HG02623 (cell line): ENCODE data around the gene DNAAF5.
"Not testable (repeated sequence)": the region's sequence is repeated elsewhere in the genome, so short reads cannot be mapped to it uniquely, and the experiment has no call there.

Source experiments
- ATAC-seq: cut with Tn5 transposase; IDR thresholded peaks from one replicate; pipeline ENCODE4 v1.9.1; 2021; ENCODE audit warnings: moderate library complexity; ENCODE audit not compliant: unreplicated experiment

The DNAAF5 gene

GRCh38 chr7:780081-780480 lies 53.6 kb downstream of the DNAAF5 start:
- ATAC-seq: no peak

- ATAC-seq: no peak
Observed at GRCh38 chr7:780516-780915, 54.0 kb downstream of the DNAAF5 start.

GRCh38 chr7:781186-781849 lies 54.8 kb downstream of the DNAAF5 start:
- no peak for ATAC-seq

GRCh38 chr7:781936-782529 lies 55.5 kb downstream of the DNAAF5 start:
- no peak for ATAC-seq

GRCh38 chr7:782718-783449 lies 56.4 kb downstream of the DNAAF5 start:
- no peak for ATAC-seq

GRCh38 chr7:783556-784490 lies 57.3 kb downstream of the DNAAF5 start:
- ATAC-seq: no peak

- no peak for ATAC-seq
Observed at GRCh38 chr7:784971-785370, 58.5 kb downstream of the DNAAF5 start.

GRCh38 chr7:785416-785815 lies 58.9 kb downstream of the DNAAF5 start:
- no peak for ATAC-seq

- ATAC-seq: no peak
Observed at GRCh38 chr7:786472-787255, 60.2 kb downstream of the DNAAF5 start.

GRCh38 chr7:787332-788240 lies 61.1 kb downstream of the DNAAF5 start:
- no peak for ATAC-seq

- no peak for ATAC-seq
Observed at GRCh38 chr7:791519-791918, 65.0 kb downstream of the DNAAF5 start.

GRCh38 chr7:794207-794606 lies 67.7 kb downstream of the DNAAF5 start:
- no peak for ATAC-seq

- no peak for ATAC-seq
Observed at GRCh38 chr7:794671-795329, 68.3 kb downstream of the DNAAF5 start.

GRCh38 chr7:796434-797169 lies 70.1 kb downstream of the DNAAF5 start:
- not testable (repeated sequence) for ATAC-seq

- no peak for ATAC-seq
Observed at GRCh38 chr7:798921-799470, 72.5 kb downstream of the DNAAF5 start.

GRCh38 chr7:800692-801091 lies 74.2 kb downstream of the DNAAF5 start:
- no peak for ATAC-seq

- not testable (repeated sequence) for ATAC-seq
Observed at GRCh38 chr7:801351-801750, 74.9 kb downstream of the DNAAF5 start.

- ATAC-seq: no peak
Observed at GRCh38 chr7:801940-802381, 75.5 kb downstream of the DNAAF5 start.
